H1 (cell line): Measurements from ENCODE around the gene ZDHHC3. TPM values are rescaled to one million over a fixed set of nuclear protein-coding genes. Genes with fewer than 3 reads are reported as not detected.

Experiments
- CTCF ChIA-PET: fragments of 300-600 bp; sonication (Branson Sonifier 250); formaldehyde crosslinking; loops from one replicate; lab custom pipeline; 2021; ENCODE audit not compliant: partially characterized antibody; lab: Charles Lee
- POLR2A ChIA-PET: fragments of 300-600 bp; sonication (Branson Sonifier 250); formaldehyde crosslinking; loops from one replicate; lab custom pipeline; 2021; ENCODE audit warnings: inconsistent platforms; ENCODE audit not compliant: partially characterized antibody; lab: Charles Lee
- DNase-seq, 2 experiments: peaks; one replicate each; pipeline versions ENCODE4 v3.0.0 to v3.0.0-alpha.2; 2010 to 2022; ENCODE audit warnings: low spot score in 2 of 2, low read depth in 1 of 2, mixed read lengths in 1 of 2
- FAIRE-seq: peaks from 2 replicates; lab custom pipeline; 2011; peaks lifted over from hg19 to GRCh38; lab: Jason Lieb, UNC
- H2AFZ ChIP-seq: 2 replicates; pipeline ENCODE4 v1.8.1; 2012; ENCODE audit warnings: low read length, inconsistent platforms
- H2AK5ac ChIP-seq: 2 replicates; pipeline ENCODE4 v1.6.1; 2013; ENCODE audit warnings: low read depth, low read length
- H2BK120ac ChIP-seq: replicated peaks from 2 replicates; pipeline ENCODE3; 2013; ENCODE audit warnings: low read depth, low read length, inconsistent platforms
- H2BK12ac ChIP-seq: 2 replicates; pipeline ENCODE4 v1.6.1; 2013; ENCODE audit warnings: low read depth, low read length
- H2BK15ac ChIP-seq: 2 replicates; pipeline ENCODE4 v1.6.1; 2013; ENCODE audit warnings: low read length
- H2BK20ac ChIP-seq: 2 replicates; pipeline ENCODE4 v1.6.1; 2013; ENCODE audit warnings: low read length
- H2BK5ac ChIP-seq: 2 replicates; pipeline ENCODE4 v1.6.1; 2013; ENCODE audit warnings: low read depth, low read length
- H3K14ac ChIP-seq: 2 replicates; pipeline ENCODE4 v1.6.1; 2013; ENCODE audit warnings: inconsistent platforms; ENCODE audit not compliant: insufficient read length
- H3K18ac ChIP-seq: 2 replicates; pipeline ENCODE4 v1.6.1; 2013; ENCODE audit warnings: low read length; ENCODE audit errors: extremely low read depth
- H3K23ac ChIP-seq: 2 replicates; pipeline ENCODE4 v1.6.1; 2013; ENCODE audit warnings: inconsistent platforms; ENCODE audit not compliant: insufficient read length
- H3K23me2 ChIP-seq: 2 replicates; pipeline ENCODE4 v1.6.1; 2013; ENCODE audit warnings: low read depth, low read length
- H3K27ac ChIP-seq: 2 replicates; pipeline ENCODE4 v1.6.1; 2011; ENCODE audit warnings: low read depth, low read length, inconsistent platforms
- H3K27me3 ChIP-seq, 4 experiments: replicated peaks in 1 of 4; 1 replicate in 1 of 4; 2 replicates in 3 of 4; pipeline versions ENCODE4 v1.6.1 to v1.8.1; 2011 to 2013; ENCODE audit warnings: low read length in 3 of 4, mild to moderate bottlenecking in 3 of 4, inconsistent platforms in 2 of 4, mixed read lengths in 2 of 4, moderate library complexity in 1 of 4; ENCODE audit not compliant: control insufficient read depth in 3 of 4, insufficient read depth in 3 of 4; ENCODE audit errors: extremely low read depth in 1 of 4
- H3K36me3 ChIP-seq, 4 experiments: 2 replicates each; pipeline versions ENCODE4 v1.6.1 to v1.8.1; 2011 to 2013; ENCODE audit warnings: mild to moderate bottlenecking in 4 of 4, low read length in 3 of 4, moderate library complexity in 2 of 4, control low read depth in 1 of 4, inconsistent platforms in 1 of 4; ENCODE audit not compliant: insufficient read depth in 4 of 4, control insufficient read depth in 2 of 4
- H3K4ac ChIP-seq: replicated peaks from 2 replicates; pipeline ENCODE3; 2013; ENCODE audit warnings: low read length, low read depth, mixed read lengths, inconsistent platforms; ENCODE audit not compliant: insufficient read length
- H3K4me1 ChIP-seq, 4 experiments: replicated peaks in 1 of 4; 1 replicate in 1 of 4; 2 replicates in 3 of 4; pipeline versions ENCODE4 v1.6.1 to v1.8.1; 2011 to 2013; ENCODE audit warnings: low read length in 3 of 4, inconsistent platforms in 2 of 4, mixed read lengths in 1 of 4; ENCODE audit not compliant: insufficient read depth in 4 of 4, control insufficient read depth in 3 of 4
- H3K4me2 ChIP-seq, 2 experiments: 2 replicates each; pipeline versions ENCODE4 v1.6.1 to v1.8.1; 2011 to 2013; ENCODE audit warnings: low read depth in 2 of 2, low read length in 2 of 2, control low read depth in 1 of 2, inconsistent platforms in 1 of 2, mild to moderate bottlenecking in 1 of 2; ENCODE audit not compliant: insufficient read depth in 1 of 2
- H3K4me3 ChIP-seq, 4 experiments: fragments of 200-600, 300-600 bp in 1 of 4; sonication (generic), shearing (Covaris generic), sonication (Bioruptor Twin) in 1 of 4; 2 replicates each; pipeline versions ENCODE4 v1.5.1 to v1.8.1; 2011 to 2016; ENCODE audit warnings: low read length in 4 of 4, low read depth in 3 of 4, control low read depth in 2 of 4, inconsistent platforms in 2 of 4, mild to moderate bottlenecking in 2 of 4, mixed read lengths in 1 of 4, moderate library complexity in 1 of 4; ENCODE audit not compliant: insufficient read depth in 2 of 4; ENCODE audit errors: extremely low read depth in 1 of 4
- H3K56ac ChIP-seq: replicated peaks from 2 replicates; pipeline ENCODE3; 2013; ENCODE audit warnings: low read depth, mild to moderate bottlenecking, mixed read lengths, low read length, inconsistent platforms; ENCODE audit not compliant: insufficient read length
- H3K79me1 ChIP-seq: 2 replicates; pipeline ENCODE4 v1.6.1; 2013; ENCODE audit warnings: low read depth, low read length, control low read depth
- H3K79me2 ChIP-seq, 2 experiments: 2 replicates each; pipeline versions ENCODE4 v1.6.1 to v1.8.1; 2012 to 2013; ENCODE audit warnings: low read length in 2 of 2, mild to moderate bottlenecking in 2 of 2, inconsistent platforms in 1 of 2; ENCODE audit not compliant: insufficient read depth in 2 of 2, control insufficient read depth in 1 of 2
- H3K9ac ChIP-seq, 4 experiments: replicated peaks in 1 of 4; 1 replicate in 1 of 4; 2 replicates in 3 of 4; pipeline versions ENCODE4 v1.6.1 to v1.8.1; 2011 to 2013; ENCODE audit warnings: low read depth in 3 of 4, low read length in 3 of 4, control low read depth in 2 of 4, mild to moderate bottlenecking in 2 of 4, moderate library complexity in 2 of 4, inconsistent platforms in 1 of 4; ENCODE audit errors: extremely low read depth in 1 of 4
- H3K9me3 ChIP-seq, 2 experiments: 2 replicates each; pipeline versions ENCODE4 v1.6.1 to v1.8.1; 2012 to 2013; ENCODE audit warnings: mild to moderate bottlenecking in 2 of 2, moderate library complexity in 2 of 2, control low read depth in 1 of 2, inconsistent platforms in 1 of 2, low read depth in 1 of 2, low read length in 1 of 2, mixed read lengths in 1 of 2; ENCODE audit not compliant: insufficient read depth in 2 of 2
- H4K20me1 ChIP-seq, 2 experiments: replicated peaks in 1 of 2; 2 replicates each; pipeline versions ENCODE3 to v1.8.1; 2011 to 2013; ENCODE audit warnings: inconsistent platforms in 2 of 2, low read length in 2 of 2, mild to moderate bottlenecking in 1 of 2; ENCODE audit not compliant: insufficient read depth in 2 of 2, control insufficient read depth in 1 of 2
- H4K5ac ChIP-seq: 2 replicates; pipeline ENCODE4 v1.6.1; 2013; ENCODE audit warnings: low read length, low read depth, mixed read lengths, inconsistent platforms; ENCODE audit not compliant: insufficient read length
- H4K8ac ChIP-seq: 2 replicates; pipeline ENCODE4 v1.8.0; 2013; ENCODE audit warnings: mild to moderate bottlenecking, moderate library complexity, low read length, inconsistent platforms; ENCODE audit not compliant: insufficient read depth; ENCODE audit errors: extremely low read depth
- H4K91ac ChIP-seq: replicated peaks from 2 replicates; pipeline ENCODE3; 2013; ENCODE audit warnings: low read length, mixed read lengths, inconsistent platforms; ENCODE audit not compliant: insufficient read length
- ASH2L ChIP-seq: fragments of 200-600, 300-600 bp; sonication (generic); IDR thresholded peaks from one replicate; pipeline ENCODE4 v1.7.1; 2017; ENCODE audit warnings: low read length
- ATF3 ChIP-seq: IDR thresholded peaks from 2 replicates; pipeline ENCODE4 v1.6.1; 2011; ENCODE audit warnings: low read depth, mild to moderate bottlenecking, low read length; ENCODE audit not compliant: insufficient read depth
- BACH1 ChIP-seq: IDR thresholded peaks from 2 replicates; pipeline ENCODE4 v1.6.1; 2012; ENCODE audit warnings: low read length, improper control_type of control experiment
- CHD2 ChIP-seq: IDR thresholded peaks from 2 replicates; pipeline ENCODE4 v1.6.1; 2012; ENCODE audit warnings: low read length, improper control_type of control experiment
- HDAC2 ChIP-seq, 2 experiments: fragments of 300-600 bp in 1 of 2; sonication (generic) in 1 of 2; IDR thresholded peaks; 2 replicates each; pipeline ENCODE4 v1.6.1; 2011 to 2012; ENCODE audit warnings: low read depth in 2 of 2, low read length in 2 of 2, mild to moderate bottlenecking in 2 of 2, moderate library complexity in 2 of 2, borderline replicate concordance in 1 of 2, inconsistent platforms in 1 of 2
- NRF1 ChIP-seq: IDR thresholded peaks from 2 replicates; pipeline ENCODE4 v1.6.1; 2011; ENCODE audit warnings: mild to moderate bottlenecking, low read depth, low read length, improper control_type of control experiment
- PHF8 ChIP-seq: fragments of 200-600 bp; sonication (generic); conservative IDR thresholded peaks from 2 replicates; pipeline ENCODE4 v1.7.1; 2012; ENCODE audit warnings: low read depth, mild to moderate bottlenecking, inconsistent platforms, low read length, moderate library complexity
- POLR2A ChIP-seq, 2 experiments: IDR thresholded peaks; 1 replicate in 1 of 2; 2 replicates in 1 of 2; pipeline ENCODE4 v1.6.1; 2011; ENCODE audit warnings: low read depth in 2 of 2, low read length in 2 of 2, mild to moderate bottlenecking in 2 of 2; ENCODE audit errors: control extremely low read depth in 1 of 2
- RBBP5 ChIP-seq: IDR thresholded peaks from 2 replicates; pipeline ENCODE4 v1.7.1; 2012; ENCODE audit warnings: low read depth, mild to moderate bottlenecking, inconsistent platforms, low read length, moderate library complexity, borderline replicate concordance
- SIRT6 ChIP-seq: IDR thresholded peaks from one replicate; pipeline ENCODE4 v1.7.1; 2012; ENCODE audit warnings: low read length, inconsistent platforms
- SIX5 ChIP-seq: IDR thresholded peaks from 2 replicates; pipeline ENCODE4 v1.6.1; 2011; ENCODE audit warnings: mild to moderate bottlenecking, low read depth, low read length
- SP1 ChIP-seq: IDR thresholded peaks from 2 replicates; pipeline ENCODE4 v1.6.1; 2011; ENCODE audit warnings: low read depth, low read length
- TEAD4 ChIP-seq: IDR thresholded peaks from 2 replicates; pipeline ENCODE4 v1.6.1; 2012; ENCODE audit warnings: low read depth, low read length, inconsistent platforms, mixed read lengths
- WGBS, 2 experiments: shearing (Covaris generic) in 1 of 2; methylation state at CpG; one replicate each; pipeline versions ENCODE4 v1.1.6 to v1.1.7; 2013 to 2015; ENCODE audit warnings: low lambda C conversion rate in 2 of 2, mixed read lengths in 2 of 2, inconsistent platforms in 1 of 2, low coverage in 1 of 2, missing lambda C conversion rate in 1 of 2; ENCODE audit not compliant: insufficient replicate concordance in 2 of 2, insufficient coverage in 1 of 2, insufficient read length in 1 of 2; ENCODE audit errors: extremely low coverage in 1 of 2, missing lambda C conversion rate in 1 of 2; 5-methylcytosine and 5-hydroxymethylcytosine counted together
- polyA plus RNA-seq, 7 experiments: library from polyadenylated mRNA; depleted of rRNA in 3 of 7; stranded (reverse) in 5 of 7; unstranded in 2 of 7; fragments of >200 nt in 5 of 7; fragments of 200-250 nt in 2 of 7; gene quantifications; 1 replicate in 5 of 7; 2 replicates in 1 of 7; 4 replicates in 1 of 7; pipeline versions ENCODE4 v1.2.1 to v1.2.3, GENCODE V29; 2011 to 2013; ENCODE audit warnings: missing spikeins in 2 of 7, mixed read lengths in 2 of 7
- total RNA-seq: library from RNA; stranded (reverse); fragmentation: NEBNext Ultra II Directional; extraction: Animal tissue kit (Norgen Biotek cat#: 25700); gene quantifications from 2 replicates; pipeline ENCODE4 v1.2.1, GENCODE V29; 2021
- TF ChIP-seq, protein P1 (sequence below): IDR thresholded peaks from 2 replicates; pipeline ENCODE4 v1.6.1; 2012; ENCODE audit warnings: inconsistent platforms

ZDHHC3 gene
- total and polyA plus RNA-seq, 2 of the 8 experiments (the other 6 are each of a cell fraction or from before 2014, with no cell fraction given), result 77.4 to 88.7 TPM

DNA sequence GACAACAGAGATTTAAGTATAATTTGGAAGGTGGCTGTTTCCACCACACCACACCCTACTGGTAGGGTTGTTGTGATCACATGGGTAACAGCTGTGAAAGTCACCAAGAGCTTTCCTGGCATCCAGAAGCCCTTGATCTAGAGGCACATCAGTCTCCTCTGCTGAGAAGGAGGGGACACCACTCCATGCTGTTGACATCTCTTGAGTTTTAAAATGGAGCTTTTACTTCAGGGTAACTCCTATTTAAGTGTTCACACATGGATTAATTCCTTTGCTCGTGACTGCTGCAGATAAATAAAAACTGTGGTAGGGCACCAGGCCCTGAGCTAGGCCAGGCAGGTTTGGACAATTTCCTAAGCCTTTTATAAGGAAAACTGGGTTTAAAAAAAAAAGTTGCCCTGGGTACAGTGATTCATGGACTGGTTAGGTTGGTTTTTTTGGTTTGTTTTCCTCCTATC lies 7.5 kb upstream of the ZDHHC3 start:
- H2AK5ac ChIP-seq, result no peak overlapping the region
- H3K27ac ChIP-seq, result no peak overlapping the region
- no peak for FAIRE-seq
- H3K14ac ChIP-seq, result no peak overlapping the region
- H3K23ac ChIP-seq, result no peak overlapping the region
- POLR2A ChIA-PET, result interaction anchor here (0.8 to 6.6 kb wide), 3 partner anchors 7 to 11 kb away, joined by 3 to 48 read pairs (median 11); partner anchors contain the start of genes EXOSC7 and ZDHHC3
- CTCF ChIA-PET, result interaction anchor here (0.5 to 2.9 kb wide), 6 partner anchors 9 to 1431 kb away, joined by 4 to 18 read pairs (median 4); no protein-coding TSS in a partner anchor
- no peak overlapping the region for H3K4ac ChIP-seq
- 88% methylated on average over 1 of the region's 1 CpG; no CpG with 5 or more reads in 1 of the 2 experiments for WGBS, 2 experiments
- no peak overlapping the region for H2BK12ac ChIP-seq
- no peak overlapping the region for H4K8ac ChIP-seq
- no peaks in the 10 kb centered on the region for H3K23me2 ChIP-seq
- H2BK120ac ChIP-seq, result no peak overlapping the region
- no peaks in the 10 kb centered on the region for H3K27me3 ChIP-seq
- H3K36me3 ChIP-seq, result peaks cover 0 to 21% (median 5%) of the 10 kb centered on the region in 4 experiments; a peak in 4 of 8 replicates
- peaks cover 21% of the 10 kb centered on the region for H3K79me1 ChIP-seq
- H2BK20ac ChIP-seq, result no peak overlapping the region
- peaks cover 9 to 15% of the 10 kb centered on the region in 2 experiments for H4K20me1 ChIP-seq
- no peak overlapping the region for H3K4me3 ChIP-seq
- no peak overlapping the region for H3K56ac ChIP-seq
- no peak overlapping the region for H2BK5ac ChIP-seq
- peaks cover 2 to 11% of the 10 kb centered on the region in 2 experiments; a peak in 1 of 4 replicates for H3K9me3 ChIP-seq
- H3K9ac ChIP-seq, result no peak overlapping the region
- no peak overlapping the region for H2AFZ ChIP-seq
- H3K4me1 ChIP-seq, result no peaks in the 10 kb centered on the region
- H3K4me2 ChIP-seq, result no peak overlapping the region
- H4K91ac ChIP-seq, result no peak overlapping the region
- DNase-seq, result no peak
- no peak overlapping the region for H3K18ac ChIP-seq
- no peak overlapping the region for H2BK15ac ChIP-seq
- no peak overlapping the region for H4K5ac ChIP-seq
- H3K79me2 ChIP-seq, result peaks cover 40 to 95% of the 10 kb centered on the region in 2 experiments
- TF ChIP-seq NRF1, result no peak
- no peak for TF ChIP-seq POLR2A (IDR thresholded peaks at IDR 0.05; ENCODE audit: control extremely low read depth in 1 of 2, low read depth in 2 of 2, low read length in 2 of 2)
- TF ChIP-seq CHD2, result no peak
- no peak for TF ChIP-seq BACH1
- no peak for TF ChIP-seq ATF3
- TF ChIP-seq TEAD4, result no peak
- no peak for TF ChIP-seq ASH2L
- no peak for TF ChIP-seq SIX5
- no peak for TF ChIP-seq SP1
- TF ChIP-seq HDAC2 (IDR thresholded peaks at IDR 0.05; ENCODE audit: borderline replicate concordance in 1 of 2, low read depth in 2 of 2, low read length in 2 of 2), result no peak
- no peak for TF ChIP-seq PHF8
- TF ChIP-seq, protein P1, sequence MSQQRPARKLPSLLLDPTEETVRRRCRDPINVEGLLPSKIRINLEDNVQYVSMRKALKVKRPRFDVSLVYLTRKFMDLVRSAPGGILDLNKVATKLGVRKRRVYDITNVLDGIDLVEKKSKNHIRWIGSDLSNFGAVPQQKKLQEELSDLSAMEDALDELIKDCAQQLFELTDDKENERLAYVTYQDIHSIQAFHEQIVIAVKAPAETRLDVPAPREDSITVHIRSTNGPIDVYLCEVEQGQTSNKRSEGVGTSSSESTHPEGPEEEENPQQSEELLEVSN, result no peak
- TF ChIP-seq RBBP5, result no peak
- TF ChIP-seq SIRT6, result no peak
